Measurements from ENCODE around the gene NBEAL2.

The NBEAL2 gene

GRCh38 chr3:46938118-46938517 is 41.3 kb upstream of the NBEAL2 start:
- CTCF ChIA-PET: no interaction called here
- DNase-seq: no peak
- Mint-ChIP-seq H3K36me3 (peaks cover 37% of the 10 kb centered on the region), H3K4me3 (no peak overlapping the region), H3K27me3 (no peaks in the 10 kb centered on the region), H3K4me1 (peaks cover 32% of the 10 kb centered on the region), H3K27ac (no peak overlapping the region), H3K9me3 (no peaks in the 10 kb centered on the region)

GRCh38 chr3:46939578-46940445 is 39.7 kb upstream of the NBEAL2 start:
- no peak for DNase-seq
- CTCF ChIA-PET: no interaction called here
- Mint-ChIP-seq H3K36me3 (peaks cover 37% of the 10 kb centered on the region), H3K27ac (peak overlapping the region; percentile 6), H3K4me1 (peaks cover 32% of the 10 kb centered on the region), H3K27me3 (no peaks in the 10 kb centered on the region), H3K4me3 (no peak overlapping the region), H3K9me3 (no peaks in the 10 kb centered on the region)

- no peak overlapping the region for H3K4me3 Mint-ChIP-seq
- CTCF ChIA-PET: no interaction called here
- peaks cover 44% of the 10 kb centered on the region for H3K36me3 Mint-ChIP-seq
- no peaks in the 10 kb centered on the region for H3K9me3 Mint-ChIP-seq
- H3K27me3 Mint-ChIP-seq: no peaks in the 10 kb centered on the region
- no peak overlapping the region for H3K27ac Mint-ChIP-seq
- no peak for DNase-seq
- peaks cover 52% of the 10 kb centered on the region for H3K4me1 Mint-ChIP-seq
Observed at GRCh38 chr3:46942076-46942475, 37.4 kb upstream of the NBEAL2 start.

- H3K4me3 Mint-ChIP-seq: no peak overlapping the region
- H3K27ac Mint-ChIP-seq: no peak overlapping the region
- CTCF ChIA-PET: no interaction called here
- no peak for DNase-seq
- no peaks in the 10 kb centered on the region for H3K9me3 Mint-ChIP-seq
- H3K4me1 Mint-ChIP-seq: peaks cover 58% of the 10 kb centered on the region
- H3K36me3 Mint-ChIP-seq: peaks cover 48% of the 10 kb centered on the region
- no peaks in the 10 kb centered on the region for H3K27me3 Mint-ChIP-seq
Observed at GRCh38 chr3:46942481-46943236, 36.8 kb upstream of the NBEAL2 start.

- H3K36me3 Mint-ChIP-seq: peaks cover 46% of the 10 kb centered on the region
- no peak overlapping the region for H3K27ac Mint-ChIP-seq
- no peak for DNase-seq
- H3K4me1 Mint-ChIP-seq: peaks cover 62% of the 10 kb centered on the region
- H3K9me3 Mint-ChIP-seq: no peaks in the 10 kb centered on the region
- H3K27me3 Mint-ChIP-seq: no peaks in the 10 kb centered on the region
- CTCF ChIA-PET: interaction anchor here (0.6 kb wide), 1 partner anchor 420 kb away, joined by 3 read pairs; no protein-coding TSS in a partner anchor
- no peak overlapping the region for H3K4me3 Mint-ChIP-seq
Observed at GRCh38 chr3:46943237-46944187, 36.0 kb upstream of the NBEAL2 start.

GRCh38 chr3:46944191-46944590 is 35.3 kb upstream of the NBEAL2 start:
- Mint-ChIP-seq H3K9me3 (no peaks in the 10 kb centered on the region), H3K4me1 (peaks cover 69% of the 10 kb centered on the region), H3K4me3 (no peak overlapping the region), H3K36me3 (peaks cover 45% of the 10 kb centered on the region), H3K27me3 (no peaks in the 10 kb centered on the region), H3K27ac (no peak overlapping the region)
- CTCF ChIA-PET: interaction anchor here (0.6 kb wide), 1 partner anchor 420 kb away, joined by 3 read pairs; no protein-coding TSS in a partner anchor
- DNase-seq: no peak

- H3K4me1 Mint-ChIP-seq: peaks cover 75% of the 10 kb centered on the region
- H3K36me3 Mint-ChIP-seq: peaks cover 37% of the 10 kb centered on the region
- H3K27me3 Mint-ChIP-seq: no peaks in the 10 kb centered on the region
- no peaks in the 10 kb centered on the region for H3K9me3 Mint-ChIP-seq
- no peak for DNase-seq
- CTCF ChIA-PET: interaction anchor here (1.2 kb wide), 1 partner anchor 30 kb away, joined by 3 read pairs; the partner anchor contains the start of gene CCDC12
- no peak overlapping the region for H3K4me3 Mint-ChIP-seq
- peak overlapping the region; percentile 92 for H3K27ac Mint-ChIP-seq
Observed at GRCh38 chr3:46946416-46946815, 33.0 kb upstream of the NBEAL2 start.

GRCh38 chr3:46946856-46947545 is 32.5 kb upstream of the NBEAL2 start:
- CTCF ChIA-PET: interaction anchor here (0.6 to 1.2 kb wide), 6 partner anchors 13 to 46 kb away, joined by 3 to 4 read pairs (median 3); partner anchors contain the start of gene CCDC12
- H3K4me3 Mint-ChIP-seq: peak overlapping the region; percentile 61
- peak overlapping the region; percentile 92 for H3K27ac Mint-ChIP-seq
- peaks cover 79% of the 10 kb centered on the region for H3K4me1 Mint-ChIP-seq
- no peaks in the 10 kb centered on the region for H3K9me3 Mint-ChIP-seq
- no peaks in the 10 kb centered on the region for H3K27me3 Mint-ChIP-seq
- peak; percentile 70 for DNase-seq
- peaks cover 40% of the 10 kb centered on the region for H3K36me3 Mint-ChIP-seq

- Mint-ChIP-seq H3K4me1 (peaks cover 82% of the 10 kb centered on the region), H3K27ac (peak overlapping the region; percentile 92), H3K9me3 (no peaks in the 10 kb centered on the region), H3K27me3 (no peaks in the 10 kb centered on the region), H3K4me3 (peak overlapping the region; percentile 61), H3K36me3 (peaks cover 45% of the 10 kb centered on the region)
- no peak for DNase-seq
- CTCF ChIA-PET: interaction anchor here (0.6 to 1.8 kb wide), 7 partner anchors 11 to 46 kb away, joined by 3 to 5 read pairs (median 3); partner anchors contain the start of gene CCDC12
Observed at GRCh38 chr3:46947546-46947901, 31.9 kb upstream of the NBEAL2 start.

GRCh38 chr3:46947981-46948791 is 31.3 kb upstream of the NBEAL2 start:
- peak overlapping the region; percentile 92 for H3K27ac Mint-ChIP-seq
- H3K27me3 Mint-ChIP-seq: no peaks in the 10 kb centered on the region
- peaks cover 45% of the 10 kb centered on the region for H3K36me3 Mint-ChIP-seq
- CTCF ChIA-PET: interaction anchor here (0.6 to 1.8 kb wide), 6 partner anchors 10 to 45 kb away, joined by 3 to 5 read pairs (median 3); no protein-coding TSS in a partner anchor
- H3K9me3 Mint-ChIP-seq: no peaks in the 10 kb centered on the region
- DNase-seq: peak; percentile 74
- H3K4me3 Mint-ChIP-seq: peak overlapping the region; percentile 61
- peaks cover 84% of the 10 kb centered on the region for H3K4me1 Mint-ChIP-seq

- CTCF ChIA-PET: interaction anchor here (1.8 kb wide), 1 partner anchor 9 kb away, joined by 5 read pairs; no protein-coding TSS in a partner anchor
- H3K4me1 Mint-ChIP-seq: peaks cover 90% of the 10 kb centered on the region
- no peaks in the 10 kb centered on the region for H3K27me3 Mint-ChIP-seq
- H3K9me3 Mint-ChIP-seq: no peaks in the 10 kb centered on the region
- peak; percentile 38 for DNase-seq
- peak overlapping the region; percentile 52 for H3K4me3 Mint-ChIP-seq
- H3K36me3 Mint-ChIP-seq: peaks cover 45% of the 10 kb centered on the region
- peak overlapping the region; percentile 92 for H3K27ac Mint-ChIP-seq
Observed at GRCh38 chr3:46948830-46949671, 30.4 kb upstream of the NBEAL2 start.

GRCh38 chr3:46950177-46950576 is 29.3 kb upstream of the NBEAL2 start:
- Mint-ChIP-seq H3K9me3 (no peaks in the 10 kb centered on the region), H3K4me3 (no peak overlapping the region), H3K27ac (peak overlapping the region; percentile 85), H3K36me3 (peaks cover 45% of the 10 kb centered on the region), H3K4me1 (peaks cover 92% of the 10 kb centered on the region), H3K27me3 (no peaks in the 10 kb centered on the region)
- CTCF ChIA-PET: no interaction called here
- DNase-seq: no peak

Data from activated naive CD4-positive, alpha-beta T cell treated with anti-CD3 and anti-CD28 coated beads, Interleukin-2, amount 10 ng/mL, durations not matched to agents 7 days and 5 days (primary cell).